WERI-Rb-1 (cell line): Measurements from ENCODE around the gene C4BPA.

Experiments used
- DNase-seq: peaks from one replicate; pipeline ENCODE4 v3.0.0-alpha.2; 2020
- H3K27ac ChIP-seq: fragments of 250-450 bp; sonication (Bioruptor Pico); 2 replicates; pipeline ENCODE4 v1.5.1; 2020; ENCODE audit warnings: mild to moderate bottlenecking, moderate library complexity
- H3K27me3 ChIP-seq: fragments of 250-450 bp; sonication (Bioruptor Pico); 2 replicates; pipeline ENCODE4 v1.5.1; 2021; ENCODE audit warnings: mild to moderate bottlenecking, low read depth, moderate library complexity; ENCODE audit not compliant: insufficient read depth, severe bottlenecking
- H3K36me3 ChIP-seq: fragments of 250-450 bp; sonication (Bioruptor Pico); 2 replicates; pipeline ENCODE4 v1.5.1; 2020; ENCODE audit warnings: mild to moderate bottlenecking, moderate library complexity
- H3K4me3 ChIP-seq: 2 replicates; pipeline ENCODE4 v1.5.1; 2011; ENCODE audit warnings: low read depth, mild to moderate bottlenecking, control low read depth, low read length
- H3K9me3 ChIP-seq: fragments of 250-450 bp; sonication (Bioruptor Pico); 2 replicates; pipeline ENCODE4 v1.5.1; 2021; ENCODE audit warnings: mild to moderate bottlenecking, moderate library complexity; ENCODE audit not compliant: severe bottlenecking
- TF ChIP-seq, protein P1 (sequence below): IDR thresholded peaks from 2 replicates; pipeline ENCODE4 v1.5.1; 2011; ENCODE audit warnings: low read depth, mild to moderate bottlenecking, control low read depth, inconsistent platforms, low read length

The C4BPA gene

GRCh38 chr1:207091200-207091908 is 12.7 kb upstream of the C4BPA start:
- TF ChIP-seq, protein P1, sequence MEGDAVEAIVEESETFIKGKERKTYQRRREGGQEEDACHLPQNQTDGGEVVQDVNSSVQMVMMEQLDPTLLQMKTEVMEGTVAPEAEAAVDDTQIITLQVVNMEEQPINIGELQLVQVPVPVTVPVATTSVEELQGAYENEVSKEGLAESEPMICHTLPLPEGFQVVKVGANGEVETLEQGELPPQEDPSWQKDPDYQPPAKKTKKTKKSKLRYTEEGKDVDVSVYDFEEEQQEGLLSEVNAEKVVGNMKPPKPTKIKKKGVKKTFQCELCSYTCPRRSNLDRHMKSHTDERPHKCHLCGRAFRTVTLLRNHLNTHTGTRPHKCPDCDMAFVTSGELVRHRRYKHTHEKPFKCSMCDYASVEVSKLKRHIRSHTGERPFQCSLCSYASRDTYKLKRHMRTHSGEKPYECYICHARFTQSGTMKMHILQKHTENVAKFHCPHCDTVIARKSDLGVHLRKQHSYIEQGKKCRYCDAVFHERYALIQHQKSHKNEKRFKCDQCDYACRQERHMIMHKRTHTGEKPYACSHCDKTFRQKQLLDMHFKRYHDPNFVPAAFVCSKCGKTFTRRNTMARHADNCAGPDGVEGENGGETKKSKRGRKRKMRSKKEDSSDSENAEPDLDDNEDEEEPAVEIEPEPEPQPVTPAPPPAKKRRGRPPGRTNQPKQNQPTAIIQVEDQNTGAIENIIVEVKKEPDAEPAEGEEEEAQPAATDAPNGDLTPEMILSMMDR, result no peak
- Histone ChIP-seq H3K27me3 (peaks cover 100% of the 10 kb centered on the region), H3K4me3 (no peak overlapping the region), H3K27ac (no peak overlapping the region), H3K36me3 (no peaks in the 10 kb centered on the region), H3K9me3 (no peaks in the 10 kb centered on the region)
- no peak for DNase-seq

DNA sequence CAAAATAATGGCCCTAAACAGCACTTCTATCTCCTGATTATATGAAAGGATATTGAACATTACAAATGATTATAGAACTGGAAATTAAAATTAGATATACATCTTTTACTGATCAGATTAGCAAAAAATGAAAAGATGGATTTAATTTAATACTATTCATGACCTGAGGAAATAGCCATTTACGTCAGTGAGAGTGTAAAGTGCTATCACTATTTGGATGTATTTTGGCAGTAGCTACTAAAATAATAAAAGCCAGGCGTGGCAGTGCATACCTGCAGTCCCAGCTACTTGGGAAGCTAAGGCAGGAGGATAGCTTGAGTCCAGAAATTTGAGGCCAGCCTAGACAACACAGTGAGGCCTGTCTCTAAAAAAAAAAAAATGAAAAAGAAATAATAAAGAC is 10.1 kb upstream of the C4BPA start:
- no peak for DNase-seq
- TF ChIP-seq, protein P1, result no peak
- Histone ChIP-seq H3K27ac (no peak overlapping the region), H3K36me3 (no peaks in the 10 kb centered on the region), H3K27me3 (peaks cover 95% of the 10 kb centered on the region), H3K4me3 (no peak overlapping the region), H3K9me3 (peaks cover 7% of the 10 kb centered on the region)

GRCh38 chr1:207097871-207098324 is 6.1 kb upstream of the C4BPA start:
- TF ChIP-seq, protein P1, result no peak
- Histone ChIP-seq H3K27me3 (peaks cover 94% of the 10 kb centered on the region), H3K9me3 (peaks cover 12% of the 10 kb centered on the region), H3K27ac (no peak overlapping the region), H3K36me3 (no peaks in the 10 kb centered on the region), H3K4me3 (no peak overlapping the region)
- no peak for DNase-seq

GRCh38 chr1:207101720-207102119 is 2.3 kb upstream of the C4BPA start:
- DNase-seq, result no peak
- no peak overlapping the region for H3K4me3 ChIP-seq

GRCh38 chr1:207102146-207102545 is 1.9 kb upstream of the C4BPA start:
- Histone ChIP-seq H3K9me3 (peaks cover 14% of the 10 kb centered on the region), H3K4me3 (no peak overlapping the region), H3K27me3 (peaks cover 94% of the 10 kb centered on the region), H3K27ac (no peak overlapping the region), H3K36me3 (no peaks in the 10 kb centered on the region)
- TF ChIP-seq, protein P1, result no peak
- DNase-seq, result no peak

More at GRCh38 chr1:207101720-207102119, 2.3 kb upstream of the C4BPA start:
- TF ChIP-seq, protein P1, result no peak
- Histone ChIP-seq H3K36me3 (no peaks in the 10 kb centered on the region), H3K27ac (no peak overlapping the region), H3K27me3 (peaks cover 94% of the 10 kb centered on the region), H3K9me3 (peaks cover 12% of the 10 kb centered on the region)

DNA sequence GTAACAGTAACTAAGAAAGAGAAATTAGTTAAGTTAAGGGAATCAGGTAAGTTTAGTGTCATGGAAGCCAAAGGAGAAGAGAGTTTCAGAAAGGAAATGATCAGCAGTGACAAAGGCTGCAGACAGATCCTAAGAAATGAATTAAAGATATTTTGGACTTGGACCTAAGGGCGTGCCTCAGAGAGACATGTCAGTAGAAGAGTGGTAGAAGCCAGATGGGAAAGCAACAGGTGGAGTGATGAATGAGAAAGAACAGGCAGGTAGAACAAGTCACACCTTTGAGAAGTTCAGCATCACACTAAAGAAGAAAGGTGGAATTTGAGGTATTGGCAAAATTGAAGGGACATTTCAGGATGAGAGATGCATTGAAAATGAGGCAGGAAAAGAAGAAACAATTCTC is 1.4 kb upstream of the C4BPA start:
- H3K27ac ChIP-seq, result no peak overlapping the region
- no peak for DNase-seq
- no peaks in the 10 kb centered on the region for H3K36me3 ChIP-seq
- TF ChIP-seq, protein P1, result no peak
- no peak overlapping the region for H3K4me3 ChIP-seq
- H3K27me3 ChIP-seq, result peaks cover 96% of the 10 kb centered on the region
- H3K9me3 ChIP-seq, result peaks cover 15% of the 10 kb centered on the region
